Measurements from ENCODE around the gene SLC35E1. TPM values are rescaled to one million over a fixed set of nuclear protein-coding genes. Genes with fewer than 3 reads are reported as not detected.
"Not testable (repeated sequence)": the region's sequence is repeated elsewhere in the genome, so short reads cannot be mapped to it uniquely, and the experiment has no call there.

The SLC35E1 gene
- total and polyA plus RNA-seq, 2 experiments from 2014 or later, result 17.0 to 30.3 TPM

GRCh38 chr19:16551902-16552301, 20.3 kb downstream of the SLC35E1 start:
- not testable (repeated sequence) for H2AFZ ChIP-seq; H3K27ac Mint-ChIP-seq; ATAC-seq; H4K20me1 ChIP-seq (replicated peaks; ENCODE audit: insufficient read depth); DNase-seq (ENCODE audit: low spot score); H3K9me3 Mint-ChIP-seq; H3K4me2 ChIP-seq; H3K4me3 Mint-ChIP-seq; H3K27me3 ChIP-seq (ENCODE audit: insufficient read depth); H3K9me2 ChIP-seq (ENCODE audit: insufficient read depth); H3K4me1 ChIP-seq (ENCODE audit: insufficient read depth); H3K4me3 ChIP-seq; H3K27ac ChIP-seq (ENCODE audit: low read depth); H3F3A ChIP-seq (replicated peaks; ENCODE audit: low read depth); H3K4me1 Mint-ChIP-seq; H3K79me2 ChIP-seq (replicated peaks; ENCODE audit: insufficient read depth)
- H3K36me3 ChIP-seq (ENCODE audit: insufficient read depth), result peaks cover 13% of the 10 kb centered on the region; the same call in 1 of the 2 replicates
- Mint-ChIP-seq H3K27me3 (ENCODE audit: insufficient read depth, low read depth, poor library complexity) (peaks cover 12% of the 10 kb centered on the region), H3K36me3 (ENCODE audit: low read depth) (peaks cover 29% of the 10 kb centered on the region)

GRCh38 chr19:16548956-16549355, 23.3 kb downstream of the SLC35E1 start:
- Histone ChIP-seq H3K79me2 (replicated peaks; ENCODE audit: insufficient read depth) (peaks cover 7% of the 10 kb centered on the region), H3K9me2 (ENCODE audit: insufficient read depth) (no peaks in the 10 kb centered on the region), H3K4me1 (ENCODE audit: insufficient read depth) (no peaks in the 10 kb centered on the region; the same call in 1 of the 2 replicates), H3F3A (replicated peaks; ENCODE audit: low read depth) (no peaks in the 10 kb centered on the region), H3K36me3 (ENCODE audit: insufficient read depth) (peaks cover 8% of the 10 kb centered on the region; the same call in 1 of the 2 replicates), H3K27ac (ENCODE audit: low read depth) (no peak overlapping the region), H4K20me1 (replicated peaks; ENCODE audit: insufficient read depth) (peaks cover 3% of the 10 kb centered on the region; the same call in 1 of the 2 replicates), H3K4me2 (no peak overlapping the region), H3K27me3 (ENCODE audit: insufficient read depth) (no peaks in the 10 kb centered on the region), H2AFZ (no peak overlapping the region), H3K4me3 (no peak overlapping the region)
- ATAC-seq, result no peak
- peaks cover 18% of the 10 kb centered on the region for H3K36me3 Mint-ChIP-seq (ENCODE audit: low read depth)
- no peak overlapping the region for H3K27ac Mint-ChIP-seq
- TF ChIP-seq EZH2phosphoT487 (IDR thresholded peaks at IDR 0.05; ENCODE audit: unreplicated experiment) (no peak), CTCF (conservative IDR thresholded peaks at IDR 0.05; ENCODE audit: low read depth in 2 of 2) (no peak), CREB1 (CRISPR knock-in tag; IDR thresholded peaks at IDR 0.05; ENCODE audit: low read depth) (no peak), REST (IDR thresholded peaks at IDR 0.05; ENCODE audit: unreplicated experiment) (no peak), ZNF114 (CRISPR knock-in tag; IDR thresholded peaks at IDR 0.05) (no peak), STAT1 (IDR thresholded peaks at IDR 0.05; ENCODE audit: unreplicated experiment) (no peak)
- no peak for DNase-seq (ENCODE audit: low spot score)
- H3K4me1 Mint-ChIP-seq, result peaks cover 4% of the 10 kb centered on the region; the same call in 2 of the 3 replicates
- no peaks in the 10 kb centered on the region for H3K9me3 Mint-ChIP-seq
- H3K4me3 Mint-ChIP-seq, result no peak overlapping the region
- peaks cover 9% of the 10 kb centered on the region for H3K27me3 Mint-ChIP-seq (ENCODE audit: insufficient read depth, low read depth, poor library complexity)
